HG03064 (cell line): ENCODE data around the gene PRKN.

ENCODE experiments used
- ATAC-seq: cut with Tn5 transposase; IDR thresholded peaks from one replicate; pipeline ENCODE4 v1.9.1; 2021; ENCODE audit warnings: low read depth; ENCODE audit not compliant: unreplicated experiment

The PRKN gene

DNA sequence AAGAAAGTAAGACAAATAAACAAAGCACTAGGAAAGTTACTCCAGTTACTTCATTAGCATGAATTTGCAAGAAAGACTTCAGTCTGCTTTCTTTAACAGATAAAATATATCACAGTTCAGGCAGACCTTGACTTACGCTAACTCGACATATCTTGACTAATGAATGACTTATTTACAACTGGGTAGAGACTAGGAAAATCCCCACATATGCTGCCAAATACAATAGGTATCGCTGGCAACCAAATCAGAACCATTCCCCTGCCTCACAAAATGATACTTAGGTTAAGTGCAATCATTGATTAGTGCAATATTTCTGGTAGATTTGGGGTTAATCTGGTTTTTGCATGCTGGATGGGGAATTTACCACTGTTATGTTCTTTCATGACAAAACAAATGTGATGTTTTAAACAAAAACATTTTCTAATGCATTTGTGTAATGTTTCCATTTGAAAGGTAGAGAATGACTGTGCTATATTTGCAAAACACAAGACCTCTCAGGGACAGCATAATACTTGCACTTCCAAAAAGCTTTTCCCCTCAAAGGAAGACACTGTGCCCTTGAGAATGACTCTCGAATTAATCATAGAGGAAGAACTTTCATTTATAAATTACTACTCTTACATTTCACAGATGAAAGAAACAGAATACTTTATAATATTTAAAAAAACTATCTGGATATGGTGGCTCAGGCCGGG is 101.6 kb downstream of the PRKN start:
- ATAC-seq, result no peak

DNA sequence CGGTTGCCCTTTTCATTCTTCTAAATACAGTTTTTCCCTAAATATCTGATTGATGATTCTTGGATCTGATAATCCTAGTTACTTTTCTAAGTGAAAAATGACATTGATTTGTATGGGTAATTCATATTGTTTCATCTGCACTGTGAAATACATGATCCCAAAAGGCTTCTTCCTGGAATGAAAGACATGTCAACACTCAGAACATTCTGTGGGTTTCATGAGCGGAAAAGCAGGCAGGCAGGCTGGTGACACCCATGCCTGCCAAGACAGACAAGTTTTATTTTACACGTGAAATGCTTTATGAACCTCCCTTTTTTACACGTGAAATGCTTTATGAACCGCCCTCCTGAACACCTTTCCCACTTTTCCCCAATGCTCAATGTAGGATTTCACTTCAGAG is 105.0 kb downstream of the PRKN start:
- no peak for ATAC-seq

DNA sequence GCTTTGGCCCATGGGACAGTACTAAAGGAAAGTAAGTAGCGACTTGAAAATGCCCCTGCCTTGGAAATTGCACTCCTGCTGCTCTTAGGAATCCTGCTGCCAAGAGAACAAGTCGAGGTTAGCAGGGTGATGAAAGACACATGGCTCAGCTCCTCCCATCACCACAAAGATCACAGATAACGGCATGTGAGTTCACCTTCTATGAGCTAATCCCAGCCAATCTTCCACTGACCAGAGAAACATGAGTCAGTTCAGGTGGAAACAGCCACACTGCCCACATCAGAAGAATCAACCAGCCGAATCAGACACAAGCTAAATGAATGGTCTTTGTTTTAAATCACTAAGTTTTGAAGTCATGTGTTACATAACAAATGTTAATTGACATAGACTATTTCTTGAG is 106.3 kb downstream of the PRKN start:
- ATAC-seq, result no peak

DNA sequence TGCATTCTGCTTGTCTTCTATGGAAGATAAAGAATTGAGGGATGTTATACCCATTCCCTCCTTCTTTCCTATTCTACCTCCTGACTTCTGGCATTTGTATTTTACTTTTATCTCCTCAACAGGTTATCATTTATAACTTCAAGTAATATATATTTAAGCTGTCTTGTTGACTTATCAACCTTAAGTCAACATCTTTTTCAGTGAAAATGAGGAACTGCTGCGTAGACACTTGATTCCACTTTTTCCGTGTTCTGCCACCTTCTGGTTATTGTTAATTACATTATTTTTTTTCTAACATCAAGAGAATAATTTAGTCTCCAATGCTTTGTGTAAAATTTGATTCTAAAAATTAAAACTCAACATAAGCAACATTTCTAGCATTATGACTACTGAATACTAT is 107.5 kb downstream of the PRKN start:
- ATAC-seq, result no peak

DNA sequence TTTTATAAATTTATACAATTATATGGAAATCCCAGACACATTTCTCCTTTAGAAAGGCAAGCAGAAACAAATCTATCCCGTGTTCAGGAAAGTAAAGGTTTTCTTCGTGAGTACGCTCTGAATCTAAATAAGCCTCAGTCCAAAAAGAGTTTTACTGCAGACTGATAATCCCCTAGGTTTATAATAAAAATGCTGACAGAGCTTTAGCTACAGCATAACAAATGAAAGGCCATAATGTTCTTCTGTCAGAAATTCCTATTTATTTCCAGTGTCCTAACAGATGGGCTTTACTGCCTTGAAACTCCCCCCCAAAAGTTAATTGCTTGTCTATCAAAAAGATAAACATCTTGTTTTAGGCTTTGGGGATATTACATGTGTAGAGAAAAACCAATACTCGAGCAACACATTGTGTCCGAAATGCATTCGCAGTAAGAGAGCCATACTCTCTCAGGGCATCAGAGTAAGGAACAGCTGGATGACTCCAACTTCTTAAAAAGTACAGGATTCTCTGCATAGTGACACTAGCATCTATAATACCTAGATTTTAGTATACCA is 109.0 kb downstream of the PRKN start:
- no peak for ATAC-seq

DNA sequence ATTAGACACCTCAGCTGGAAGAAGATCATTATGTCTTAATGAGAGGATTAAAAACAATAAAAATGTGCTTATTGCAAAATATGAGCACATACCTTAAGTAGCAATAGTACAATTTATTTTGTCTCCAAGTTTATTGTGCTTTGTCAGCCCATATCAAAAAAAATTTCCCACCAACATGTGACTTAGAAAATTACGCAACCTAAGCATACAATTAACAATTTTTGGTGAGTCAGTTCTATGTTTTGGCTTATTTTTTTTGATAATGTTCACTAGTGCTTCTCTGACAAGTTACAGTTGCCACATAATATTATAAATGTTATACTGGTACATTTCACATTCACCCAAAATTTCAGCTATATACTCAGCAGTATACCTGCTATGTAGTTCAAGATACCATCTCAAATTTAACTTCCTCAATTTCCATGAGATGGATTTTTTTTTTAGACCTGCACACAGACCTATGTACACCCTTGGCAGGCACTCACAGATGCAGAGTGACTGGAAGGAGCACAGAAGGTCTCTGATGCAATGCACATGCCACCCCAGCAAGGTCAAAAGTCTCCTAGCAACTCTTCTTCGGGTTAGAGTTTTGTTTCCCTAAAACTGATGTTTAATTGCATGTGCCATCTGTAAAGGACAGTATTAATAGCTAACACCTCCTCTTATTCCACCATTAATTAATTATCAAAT is 112.4 kb downstream of the PRKN start:
- ATAC-seq, result no peak

DNA sequence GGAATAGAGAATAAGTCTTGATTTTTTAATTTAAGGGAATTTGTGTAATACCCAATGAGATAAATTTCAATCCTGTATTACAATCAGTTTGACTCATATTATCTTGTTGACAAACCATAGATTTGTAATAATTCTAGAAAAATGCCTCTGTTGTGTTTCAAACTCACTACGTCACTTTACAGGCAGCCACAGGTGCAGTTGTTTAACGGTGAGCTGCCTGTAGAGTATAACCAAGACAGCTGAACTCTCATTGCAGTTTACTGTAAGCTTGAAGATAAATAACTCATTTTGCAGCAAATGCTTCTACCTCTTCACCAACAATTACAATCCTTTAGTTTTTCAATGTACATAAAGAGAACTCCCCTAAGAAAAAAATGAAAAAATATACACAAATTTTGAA is 114.3 kb downstream of the PRKN start:
- ATAC-seq, result no peak

DNA sequence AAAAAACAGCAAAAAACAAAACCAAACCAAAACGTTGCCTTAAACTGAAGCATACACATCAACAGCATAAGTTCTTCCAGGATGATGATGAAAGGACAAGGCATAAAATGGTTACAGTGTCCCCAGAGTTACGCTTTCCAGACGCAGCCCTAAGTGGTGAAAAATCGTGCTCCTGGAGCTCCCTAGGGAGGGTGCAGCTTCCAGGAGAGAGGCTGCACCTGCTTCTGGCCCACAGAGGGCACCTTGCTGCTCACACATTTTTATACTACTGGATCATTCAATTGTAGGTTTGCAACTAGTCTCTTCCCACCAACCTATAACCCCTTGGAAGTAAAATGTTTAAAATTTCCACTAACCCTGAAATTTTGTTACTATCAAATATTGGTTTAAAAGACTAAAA is 115.0 kb downstream of the PRKN start:
- ATAC-seq, result no peak

DNA sequence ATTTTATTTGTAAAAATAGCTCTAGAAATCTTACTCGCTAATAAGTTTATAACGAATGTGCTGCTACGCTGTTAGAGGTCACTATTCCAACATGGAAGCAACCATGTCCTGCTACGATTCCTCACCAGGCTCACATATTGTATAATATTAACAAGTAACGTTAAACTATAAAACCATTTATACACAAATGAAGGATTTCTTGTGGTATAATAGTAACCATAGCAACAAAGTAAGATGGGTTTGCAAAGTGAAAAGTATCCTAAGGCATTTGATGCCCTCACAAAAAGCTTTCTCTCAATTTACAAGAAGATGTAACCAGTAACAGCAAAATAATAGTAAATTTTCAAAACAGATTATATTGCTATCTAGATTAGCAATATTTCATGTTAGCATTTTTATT is 117.2 kb downstream of the PRKN start:
- no peak for ATAC-seq

DNA sequence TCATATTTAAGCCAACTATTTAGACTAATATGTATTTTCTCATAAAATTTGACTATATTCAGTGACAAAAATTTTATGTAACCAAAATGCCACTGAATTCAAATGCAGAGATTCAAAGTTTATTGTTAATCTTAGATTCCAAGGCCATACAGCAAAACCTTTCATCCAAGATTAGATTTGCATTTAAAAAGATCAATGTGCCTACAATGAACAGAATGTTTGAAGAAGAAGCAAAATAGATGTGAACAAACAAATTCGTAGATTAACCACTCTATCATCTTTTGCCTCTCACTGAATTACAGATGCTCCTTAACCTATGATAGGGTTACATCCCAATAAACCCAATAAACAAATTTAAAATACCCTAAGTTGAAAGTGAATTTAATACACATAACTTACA is 121.7 kb downstream of the PRKN start:
- no peak for ATAC-seq

DNA sequence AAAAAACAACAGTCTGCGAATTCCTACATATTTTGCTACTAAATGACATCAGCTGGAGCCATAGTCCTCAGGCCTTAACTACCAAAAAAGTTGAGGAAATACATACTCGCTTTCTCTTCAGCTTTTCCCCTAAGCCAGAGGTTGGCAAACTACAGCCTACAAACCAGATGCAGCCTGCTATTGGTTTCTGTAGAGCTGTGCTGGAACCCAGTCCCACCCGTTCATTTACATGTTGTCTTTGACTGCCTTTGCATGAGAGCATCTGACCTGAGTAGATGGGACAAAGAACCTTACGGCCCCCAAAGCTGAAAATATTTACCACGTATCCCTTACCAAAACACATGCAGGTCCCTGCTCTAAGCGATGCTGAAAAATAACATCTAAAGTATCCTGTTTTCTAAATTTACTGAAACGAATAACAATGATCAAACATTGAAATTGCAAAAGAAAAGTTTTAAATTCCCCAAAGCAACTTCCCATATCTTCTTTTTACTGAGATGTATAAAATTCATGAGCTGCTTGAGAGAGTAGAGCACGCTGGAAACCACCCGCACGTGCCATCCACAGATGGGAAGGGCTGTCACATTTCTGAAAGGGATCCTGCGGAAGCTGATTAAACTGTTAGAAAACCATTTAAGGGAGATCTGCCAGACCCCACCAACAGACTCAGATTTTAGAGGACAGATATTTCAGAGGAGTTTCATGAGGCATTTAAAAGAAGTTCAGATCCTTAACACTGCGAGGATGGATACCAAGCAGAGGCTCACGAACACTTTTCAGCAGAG is 124.1 kb downstream of the PRKN start:
- no peak for ATAC-seq

DNA sequence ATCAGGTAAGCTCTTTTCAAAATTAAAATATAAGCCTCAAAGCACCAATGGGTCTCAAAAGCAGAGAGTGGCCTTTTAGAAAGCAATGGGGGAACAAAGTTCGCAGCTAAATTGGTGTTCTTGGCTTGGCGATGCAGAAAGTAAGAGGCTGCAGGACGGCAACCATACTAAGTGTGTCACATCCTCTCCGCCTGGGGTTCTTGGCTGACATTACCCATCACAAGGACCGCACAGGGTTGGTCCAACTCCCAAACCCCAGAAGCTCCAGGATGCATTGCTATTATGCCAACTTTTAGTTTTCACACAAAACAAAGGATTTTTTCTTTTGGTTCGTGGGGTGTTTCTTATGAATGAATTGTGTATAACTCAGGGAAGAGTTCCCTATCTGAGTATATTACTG is 124.8 kb downstream of the PRKN start:
- ATAC-seq, result no peak

DNA sequence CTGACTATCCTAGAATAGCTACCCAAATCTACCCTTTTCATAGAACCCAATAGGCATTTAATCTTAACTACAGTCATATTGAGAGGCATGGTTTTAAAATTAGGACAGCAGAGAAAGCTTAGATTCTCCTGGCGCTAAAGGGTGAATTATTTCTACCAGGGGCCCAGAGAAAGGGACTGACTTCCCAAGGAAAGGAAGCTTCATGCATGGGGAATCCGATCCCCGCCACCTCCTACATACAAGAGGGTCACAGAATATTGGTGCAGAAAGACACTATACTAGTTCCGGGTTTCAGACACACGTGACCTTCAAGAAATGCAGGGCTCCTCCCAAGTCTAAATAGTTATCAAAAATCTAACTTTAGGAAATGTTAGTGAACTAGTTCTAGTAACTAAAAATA is 130.9 kb downstream of the PRKN start:
- no peak for ATAC-seq

DNA sequence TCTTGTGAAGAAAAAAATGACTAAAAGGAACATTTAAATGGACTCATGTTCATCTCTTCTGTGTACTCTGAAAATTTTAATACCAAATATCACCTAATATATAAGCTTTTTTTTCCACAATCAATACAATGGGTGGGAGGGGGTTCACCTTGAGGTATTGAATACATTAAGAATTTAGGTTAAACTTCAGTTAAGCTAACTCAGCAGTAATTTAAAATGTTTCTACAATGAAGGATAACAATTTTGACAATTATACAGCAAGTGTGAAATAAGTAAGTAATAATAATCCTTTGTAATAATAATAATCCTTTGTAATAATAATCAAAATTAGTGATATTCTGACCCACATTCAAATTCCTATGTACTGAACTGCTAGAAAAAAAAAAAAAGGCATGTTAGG is 136.0 kb downstream of the PRKN start:
- ATAC-seq, result no peak

DNA sequence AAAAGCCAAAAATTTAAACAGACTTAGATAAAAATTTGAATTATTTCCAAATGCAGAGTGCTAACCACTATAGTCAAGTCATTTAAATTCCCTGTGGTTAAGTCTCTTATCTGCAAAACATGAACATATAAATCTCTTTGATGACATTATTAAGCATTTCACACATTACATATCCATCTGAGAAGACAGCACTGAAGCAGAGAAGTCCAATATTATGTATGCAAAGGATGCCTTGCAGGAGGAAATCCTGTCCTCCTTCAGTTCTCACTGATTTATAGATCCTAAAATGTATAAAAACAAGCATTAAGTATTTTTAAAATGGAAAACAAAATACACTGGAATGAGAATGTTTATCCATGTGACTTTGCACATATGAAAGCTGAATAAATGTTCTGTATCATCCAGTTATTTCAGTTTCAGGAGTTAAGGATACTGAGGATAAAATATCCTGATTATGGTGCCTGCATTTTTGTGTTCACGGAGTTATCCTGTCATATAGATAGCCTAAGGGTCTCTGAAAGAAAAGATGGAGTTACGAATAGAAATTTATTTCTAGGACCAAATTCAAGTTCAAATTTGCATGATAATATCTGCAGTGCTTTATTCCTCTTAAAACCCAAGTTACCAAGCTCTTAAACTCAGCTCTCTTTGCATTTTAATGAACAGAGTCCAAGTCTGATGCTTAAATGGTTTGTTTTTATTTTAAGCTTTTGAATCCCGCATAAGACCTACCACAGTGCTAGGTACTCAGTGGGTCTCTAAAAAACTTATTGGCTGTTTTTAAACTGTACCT is 145.4 kb downstream of the PRKN start:
- no peak for ATAC-seq

DNA sequence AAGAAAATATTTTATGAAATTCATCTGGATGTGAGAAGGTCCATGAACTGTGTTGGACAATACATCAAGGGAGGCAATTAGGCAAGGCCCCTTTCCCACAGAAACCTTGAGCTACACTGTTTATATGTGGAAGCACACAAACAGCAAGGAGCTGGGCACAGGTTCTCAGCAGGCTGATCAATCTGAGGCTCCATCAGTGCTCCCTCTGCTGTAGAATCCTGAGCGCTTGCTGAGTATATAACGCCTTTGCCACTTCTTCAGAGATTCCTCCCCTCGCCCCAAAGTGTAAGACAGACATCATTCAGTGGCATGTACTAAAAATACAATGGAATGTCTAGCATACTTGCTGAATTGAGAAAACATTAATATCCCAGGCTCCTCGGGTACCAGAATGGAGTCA is 146.9 kb downstream of the PRKN start:
- no peak for ATAC-seq

DNA sequence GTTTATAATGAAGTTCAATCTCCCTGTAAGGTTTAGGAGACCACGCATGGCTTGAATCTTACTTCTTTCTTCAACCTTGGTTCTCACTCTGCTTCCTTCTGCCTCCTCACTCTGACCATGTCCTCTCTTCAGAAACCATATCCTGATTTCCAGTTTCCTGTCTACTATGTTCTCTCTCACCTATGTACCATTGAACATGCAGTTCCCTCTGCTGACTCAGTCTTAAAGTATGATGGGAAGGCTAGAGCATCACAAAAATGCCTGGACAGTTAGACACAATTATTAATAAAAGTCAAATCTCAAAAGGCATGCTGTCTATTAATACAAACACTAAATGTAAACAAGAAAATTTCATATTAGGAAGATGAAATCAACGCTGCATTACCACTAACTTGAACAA is 151.6 kb downstream of the PRKN start:
- ATAC-seq, result no peak

DNA sequence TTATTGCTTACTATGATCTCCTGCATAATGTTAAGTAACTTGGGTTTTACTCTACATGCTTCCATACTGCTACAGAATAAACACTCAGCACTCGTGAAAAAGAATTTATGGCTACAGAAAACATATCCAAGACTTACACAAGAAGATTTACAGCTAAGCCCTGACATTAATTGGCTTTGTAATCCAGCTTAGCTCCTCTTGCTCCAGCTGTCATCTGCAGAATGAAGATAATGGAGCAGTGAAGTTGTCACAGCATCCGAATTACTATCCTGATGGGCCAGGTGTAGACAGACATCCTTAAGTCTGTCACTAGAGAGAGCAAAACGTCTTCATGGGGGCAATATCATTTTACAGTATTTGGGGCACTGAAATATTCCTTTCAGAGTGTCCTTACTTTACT is 155.3 kb downstream of the PRKN start:
- ATAC-seq, result no peak

DNA sequence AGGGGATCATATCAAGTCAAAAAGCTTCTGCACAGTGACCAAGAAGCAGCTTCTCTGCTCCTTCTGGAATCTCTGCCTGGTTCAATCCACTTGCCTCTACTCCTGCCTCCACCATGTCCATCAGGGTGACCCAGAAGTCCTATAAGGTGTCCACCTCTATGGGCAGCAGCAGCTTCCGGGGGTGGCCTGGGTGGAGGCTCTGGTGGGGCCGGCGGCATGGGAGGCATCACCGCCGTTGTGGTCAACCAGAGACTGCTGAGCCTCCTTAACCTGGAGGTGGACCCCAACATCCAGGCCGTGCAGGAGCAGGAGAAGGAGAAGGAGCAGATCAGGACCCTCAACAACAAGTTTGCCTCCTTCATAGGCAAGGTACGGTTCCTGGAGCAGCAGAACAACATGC is 159.3 kb downstream of the PRKN start:
- ATAC-seq, result no peak

DNA sequence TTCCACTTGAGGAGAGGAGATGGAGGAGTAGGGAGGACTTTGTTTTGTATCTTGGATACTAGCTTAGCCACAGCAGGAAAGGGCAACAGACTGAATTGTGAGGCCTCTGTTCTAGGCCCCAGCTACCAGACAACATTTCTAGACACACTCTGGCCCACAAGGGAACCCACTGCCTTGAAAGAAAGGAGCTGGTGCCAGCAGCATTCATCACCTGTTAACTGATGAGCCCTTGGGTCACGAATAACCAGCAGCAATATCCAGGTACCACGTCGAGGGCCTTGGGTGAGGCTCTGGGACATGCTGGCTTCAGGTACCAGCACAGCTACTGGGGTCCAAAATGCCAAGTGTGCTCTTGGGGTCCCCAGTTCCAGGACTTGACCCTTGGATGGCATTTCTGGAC is 165.5 kb downstream of the PRKN start:
- ATAC-seq, result no peak

DNA sequence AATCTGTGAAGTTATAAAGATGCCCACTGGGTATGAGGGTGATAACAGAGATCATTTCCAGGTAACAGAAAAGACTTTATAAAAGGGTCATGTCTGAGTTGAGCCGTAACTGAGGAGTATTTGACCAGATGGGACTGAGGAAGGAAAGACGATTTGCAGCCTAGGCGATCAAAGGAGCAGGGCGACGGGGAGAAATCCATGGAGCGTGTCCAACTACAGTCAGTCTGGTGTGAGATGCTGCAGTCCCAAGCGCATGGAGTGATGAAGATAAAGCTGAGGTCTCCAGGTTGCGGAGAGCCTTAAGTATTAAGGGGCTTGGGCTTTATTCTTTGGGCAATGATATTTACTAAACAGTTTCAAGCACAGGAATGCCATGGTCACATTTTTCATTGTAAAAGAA is 166.7 kb downstream of the PRKN start:
- no peak for ATAC-seq
